DMS53 treated with DMSO at 0.1 percent for 48 hours (cell line): ENCODE data around the gene FURIN.
"Not testable (repeated sequence)": the region's sequence is repeated elsewhere in the genome, so short reads cannot be mapped to it uniquely, and the experiment has no call there.

Source experiments
- DNase-seq: peaks from one replicate; lab custom pipeline; 2025; ENCODE audit not compliant: unreplicated experiment; lab: John Stamatoyannopoulos, UW

FURIN gene

GRCh38 chr15:90840954-90841353 is 27.4 kb upstream of the FURIN start:
- no peak for DNase-seq

GRCh38 chr15:90844696-90845095 is 23.7 kb upstream of the FURIN start:
- no peak for DNase-seq

- peak; percentile 40 for DNase-seq
Observed at GRCh38 chr15:90845201-90845949, 23.0 kb upstream of the FURIN start.

GRCh38 chr15:90849424-90849823 is 19.0 kb upstream of the FURIN start:
- DNase-seq = not testable (repeated sequence)

- no peak for DNase-seq
Observed at GRCh38 chr15:90851114-90851513, 17.3 kb upstream of the FURIN start.

- no peak for DNase-seq
Observed at GRCh38 chr15:90851940-90852339, 16.4 kb upstream of the FURIN start.

- DNase-seq = no peak
Observed at GRCh38 chr15:90855139-90855538, 13.2 kb upstream of the FURIN start.

GRCh38 chr15:90857337-90857736 is 11.1 kb upstream of the FURIN start:
- DNase-seq = no peak

GRCh38 chr15:90857883-90858443 is 10.4 kb upstream of the FURIN start:
- no peak for DNase-seq

- peak; percentile 3 for DNase-seq
Observed at GRCh38 chr15:90859234-90860131, 8.9 kb upstream of the FURIN start.

- no peak for DNase-seq
Observed at GRCh38 chr15:90860450-90860849, 7.9 kb upstream of the FURIN start.

- peak; percentile 93 for DNase-seq
Observed at GRCh38 chr15:90860942-90861675, 7.3 kb upstream of the FURIN start.

GRCh38 chr15:90862487-90862886 is 5.9 kb upstream of the FURIN start:
- DNase-seq = no peak

- no peak for DNase-seq
Observed at GRCh38 chr15:90862964-90863778, 5.2 kb upstream of the FURIN start.

GRCh38 chr15:90863987-90864386 is 4.4 kb upstream of the FURIN start:
- DNase-seq = no peak

- DNase-seq = peak; percentile 27
Observed at GRCh38 chr15:90864507-90864906, 3.9 kb upstream of the FURIN start.

- DNase-seq = no peak
Observed at GRCh38 chr15:90865702-90866101, 2.7 kb upstream of the FURIN start.

GRCh38 chr15:90866161-90866715 is 2.1 kb upstream of the FURIN start:
- DNase-seq = peak; percentile 66

GRCh38 chr15:90866800-90867199 is 1.6 kb upstream of the FURIN start:
- DNase-seq = no peak

GRCh38 chr15:90869140-90869541 is 753 bp downstream of the FURIN start:
- no peak for DNase-seq
